Measurements from ENCODE around the gene KIF5B. TPM values are rescaled to one million over a fixed set of nuclear protein-coding genes. Genes with fewer than 3 reads are reported as not detected.

Gene KIF5B
- total and polyA plus RNA-seq, 2 of the 8 experiments (the other 6 are each of a cell fraction or from before 2014, with no cell fraction given), result 9.8 to 68.4 TPM

- TF ChIP-seq CEBPB (IDR thresholded peaks at IDR 0.05; ENCODE audit: low read depth, low read length), result no peak
- no peak for TF ChIP-seq CHD1 (IDR thresholded peaks at IDR 0.05; ENCODE audit: low read depth, low read length)
- TF ChIP-seq MAFK (IDR thresholded peaks at IDR 0.05; ENCODE audit: low read depth, low read length), result no peak
- TF ChIP-seq HDAC2 (IDR thresholded peaks at IDR 0.05; ENCODE audit: borderline replicate concordance in 1 of 2, low read depth in 2 of 2, low read length in 2 of 2), result no peak
- TF ChIP-seq CHD7 (IDR thresholded peaks at IDR 0.05; ENCODE audit: insufficient replicate concordance, low read length), result no peak
- TF ChIP-seq E2F6 (IDR thresholded peaks at IDR 0.05), result no peak
- TF ChIP-seq JUN (IDR thresholded peaks at IDR 0.05; ENCODE audit: low read depth, low read length), result no peak
- TF ChIP-seq SUZ12 (IDR thresholded peaks at IDR 0.05; ENCODE audit: low read length), result no peak
- TF ChIP-seq JUND (IDR thresholded peaks at IDR 0.05; ENCODE audit: low read length), result no peak
Observed at GRCh38 chr10:31961277-31962074, 94.7 kb downstream of the KIF5B start (continued).
